NCI-H510A (cell line): Measurements from ENCODE around the gene MINDY4.

Experiments used
- DNase-seq: peaks from one replicate; lab custom pipeline; 2025; lab: John Stamatoyannopoulos, UW

MINDY4 gene

GRCh38 chr7:30917216-30917893 lies 146.1 kb downstream of the MINDY4 start:
- DNase-seq: no peak

GRCh38 chr7:30918676-30919075 lies 147.5 kb downstream of the MINDY4 start:
- DNase-seq: no peak

GRCh38 chr7:30920021-30920583 lies 148.9 kb downstream of the MINDY4 start:
- DNase-seq: no peak

- no peak for DNase-seq
Measured at GRCh38 chr7:30920584-30921539, 149.6 kb downstream of the MINDY4 start.

- no peak for DNase-seq
Measured at GRCh38 chr7:30921540-30922401, 150.6 kb downstream of the MINDY4 start.

GRCh38 chr7:30922596-30922995 lies 151.4 kb downstream of the MINDY4 start:
- no peak for DNase-seq

GRCh38 chr7:30923009-30923773 lies 152.0 kb downstream of the MINDY4 start:
- no peak for DNase-seq

- DNase-seq: no peak
Measured at GRCh38 chr7:30923774-30924413, 152.7 kb downstream of the MINDY4 start.

GRCh38 chr7:30924624-30925023 lies 153.4 kb downstream of the MINDY4 start:
- no peak for DNase-seq

GRCh38 chr7:30925117-30925516 lies 153.9 kb downstream of the MINDY4 start:
- no peak for DNase-seq

GRCh38 chr7:30925913-30926312 lies 154.7 kb downstream of the MINDY4 start:
- DNase-seq: no peak

- no peak for DNase-seq
Measured at GRCh38 chr7:30926313-30926712, 155.1 kb downstream of the MINDY4 start.

GRCh38 chr7:30927040-30927439 lies 155.8 kb downstream of the MINDY4 start:
- no peak for DNase-seq

GRCh38 chr7:30927559-30927958 lies 156.3 kb downstream of the MINDY4 start:
- no peak for DNase-seq

GRCh38 chr7:30928254-30928872 lies 157.1 kb downstream of the MINDY4 start:
- no peak for DNase-seq

- DNase-seq: no peak
Measured at GRCh38 chr7:30929686-30930085, 158.5 kb downstream of the MINDY4 start.

- DNase-seq: no peak
Measured at GRCh38 chr7:30930621-30931020, 159.4 kb downstream of the MINDY4 start.

- DNase-seq: no peak
Measured at GRCh38 chr7:30931161-30931928, 160.1 kb downstream of the MINDY4 start.

GRCh38 chr7:30931929-30932540 lies 160.8 kb downstream of the MINDY4 start:
- DNase-seq: no peak
